GM18498 (cell line): ENCODE measurements around the gene PDK3.

Experiments used
- ATAC-seq: cut with Tn5 transposase; IDR thresholded peaks from one replicate; pipeline ENCODE4 v1.9.1; 2021; ENCODE audit warnings: mild to moderate bottlenecking, moderate library complexity; ENCODE audit not compliant: unreplicated experiment

PDK3 gene

DNA sequence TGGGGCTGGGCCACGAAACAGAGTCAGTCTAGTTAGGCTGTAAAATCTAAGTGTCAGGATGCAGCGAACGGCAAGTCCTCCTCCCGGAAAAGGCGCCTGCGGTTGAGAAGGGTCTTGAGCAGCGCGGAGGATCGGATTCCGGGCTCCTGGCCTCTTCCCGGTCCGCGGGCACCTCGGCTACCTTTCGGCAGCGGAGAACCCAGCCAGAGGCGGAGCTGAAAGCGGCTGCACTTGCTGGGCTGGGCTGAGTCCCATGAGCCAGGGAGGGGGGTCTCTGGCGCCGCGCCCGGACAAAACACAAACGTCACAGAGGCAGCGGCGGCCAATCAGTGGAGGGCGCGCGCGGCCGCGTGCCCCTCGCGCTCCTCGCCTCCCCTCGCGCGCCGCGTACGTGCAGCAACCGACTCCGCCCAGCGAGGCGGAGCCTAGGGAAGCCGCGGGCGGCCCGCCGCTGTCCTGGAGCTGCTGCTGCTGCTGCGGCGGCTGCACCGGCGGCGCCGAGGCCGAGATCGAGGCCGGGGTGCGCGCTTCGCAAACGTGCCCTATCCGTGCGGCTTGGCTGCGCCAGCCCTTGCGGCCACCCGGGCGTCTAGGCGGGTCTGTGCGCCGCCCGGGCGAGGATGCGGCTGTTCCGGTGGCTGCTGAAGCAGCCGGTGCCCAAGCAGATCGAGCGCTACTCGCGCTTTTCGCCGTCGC, at the start of gene PDK3:
TSS of gene PDK3 (plus strand) at position 451 of the 696 bp plus-strand sequence. CDS start at position 621, 170 bp downstream.
- ATAC-seq: peak; percentile 97

- no peak for ATAC-seq
Measured at GRCh38 chrX:24415921-24416320, 49.2 kb upstream of the PDK3 start.

DNA sequence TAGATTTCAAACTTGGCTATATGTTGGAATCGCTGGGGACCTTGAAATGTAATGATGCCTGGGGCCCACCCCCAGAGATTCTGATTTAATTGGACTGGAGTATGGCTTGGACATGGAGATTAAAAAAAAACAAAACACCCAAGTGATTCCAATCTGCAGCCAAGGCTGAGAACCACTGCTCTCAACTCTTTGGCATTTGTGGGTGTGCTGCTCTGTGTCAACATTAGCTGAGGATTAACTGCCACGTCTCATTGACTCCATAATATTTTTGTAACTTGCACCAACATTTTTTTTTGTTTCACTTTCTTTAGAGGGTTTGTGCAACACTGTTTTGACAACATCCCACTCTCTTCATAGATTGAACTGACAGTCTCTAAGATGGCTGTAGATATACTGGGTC, 41.1 kb upstream of the PDK3 start:
- ATAC-seq: no peak

- no peak for ATAC-seq
Measured at GRCh38 chrX:24424948-24425347, 40.1 kb upstream of the PDK3 start.

DNA sequence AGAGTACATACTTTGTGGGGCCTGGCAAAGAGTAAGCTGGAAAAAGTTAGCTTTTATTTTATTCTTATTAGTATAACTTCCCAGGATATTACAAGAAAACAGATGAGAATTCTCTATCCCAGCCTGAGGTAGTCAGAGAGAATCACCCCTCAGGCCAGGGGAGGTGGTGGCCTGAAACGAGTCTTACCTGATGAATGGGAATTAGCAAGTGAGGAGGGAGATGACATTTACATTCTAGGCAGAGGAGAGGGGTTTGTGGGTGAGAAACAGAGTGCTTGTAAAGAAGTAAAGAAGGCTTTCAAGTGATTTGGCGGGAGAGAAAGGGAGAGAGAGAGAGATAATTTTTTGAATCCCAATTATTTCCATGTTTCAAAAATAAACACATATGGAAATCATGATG, 39.3 kb upstream of the PDK3 start:
- ATAC-seq: no peak

GRCh38 chrX:24426340-24426913, 38.7 kb upstream of the PDK3 start:
- no peak for ATAC-seq

- no peak for ATAC-seq
Measured at GRCh38 chrX:24426921-24427746, 38.0 kb upstream of the PDK3 start.

DNA sequence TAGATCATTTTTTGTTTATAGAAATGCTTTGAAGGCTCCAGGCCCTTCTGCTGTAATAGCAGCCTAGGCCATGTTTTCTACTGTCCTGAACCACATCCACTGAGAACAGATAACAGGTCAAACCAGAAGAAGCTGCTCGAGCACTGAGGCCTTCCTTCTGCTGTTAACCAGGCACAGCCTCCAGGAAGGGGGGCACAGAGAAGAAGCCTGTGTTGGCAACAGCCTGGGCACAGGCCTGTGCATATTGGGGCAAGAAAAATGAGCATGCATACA, 37.4 kb upstream of the PDK3 start:
- no peak for ATAC-seq

DNA sequence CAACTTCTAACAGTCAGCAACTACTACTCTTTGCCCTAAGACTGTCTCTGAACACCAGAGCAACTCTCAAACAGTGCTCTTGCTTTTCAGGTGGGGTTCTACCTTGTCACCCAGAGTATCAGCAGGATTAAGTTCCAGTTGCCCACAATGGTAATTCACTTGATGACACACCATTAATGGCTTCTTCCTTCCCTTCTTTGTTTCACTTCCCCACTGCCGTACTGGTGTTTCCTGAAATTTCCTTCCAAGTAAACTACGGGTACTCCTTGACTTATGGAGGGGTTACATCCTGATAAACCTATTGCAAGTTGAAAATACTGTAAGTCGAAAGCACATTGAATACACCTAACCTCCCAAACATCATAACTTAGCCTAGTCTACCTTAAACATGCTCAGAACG, 36.6 kb upstream of the PDK3 start:
- ATAC-seq: no peak

GRCh38 chrX:24435060-24435459, 30.0 kb upstream of the PDK3 start:
- ATAC-seq: no peak

GRCh38 chrX:24443918-24444317, 21.2 kb upstream of the PDK3 start:
- ATAC-seq: no peak

DNA sequence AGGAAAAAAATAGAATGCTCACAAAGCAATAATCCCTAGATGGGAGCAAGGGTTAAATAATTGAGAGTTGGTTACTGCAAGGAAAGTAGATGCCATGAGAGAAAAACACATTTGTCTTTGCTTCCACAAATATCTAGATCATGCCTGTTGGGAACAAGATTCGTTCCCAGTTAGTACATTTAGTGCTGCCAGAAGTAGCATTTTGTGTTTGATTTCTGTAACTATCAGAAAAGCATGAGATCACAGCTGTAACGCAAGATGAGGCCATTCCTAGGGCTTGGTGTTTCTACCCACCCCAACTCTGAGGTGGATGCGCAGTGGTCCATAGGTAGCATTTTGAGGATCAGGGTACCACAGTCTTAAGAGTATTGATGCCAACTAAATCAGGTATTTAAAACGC, 20.4 kb upstream of the PDK3 start:
- no peak for ATAC-seq

DNA sequence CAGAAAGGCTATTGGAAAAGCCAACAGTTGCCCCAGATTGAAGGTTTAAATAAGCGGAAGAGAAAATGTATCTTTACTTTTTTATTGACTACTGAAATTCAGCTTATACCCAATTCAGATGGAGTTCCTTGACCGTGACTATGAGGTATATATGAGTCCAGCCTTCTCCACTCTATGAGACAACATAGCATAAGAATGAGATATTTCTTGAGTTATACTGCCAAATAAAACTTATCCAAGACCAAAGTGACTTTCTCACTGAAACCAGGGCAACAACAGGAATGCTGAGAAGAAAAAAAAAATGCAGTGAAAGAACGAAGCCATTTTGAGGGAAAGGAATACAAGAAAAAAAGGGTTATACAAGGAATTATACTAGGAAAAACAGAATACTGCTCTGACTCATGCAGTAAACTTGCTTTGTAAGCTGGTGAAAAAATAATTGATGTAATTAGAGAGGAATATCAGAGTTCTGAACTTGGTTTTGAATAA, 16.3 kb upstream of the PDK3 start:
- no peak for ATAC-seq

- ATAC-seq: no peak
Measured at GRCh38 chrX:24463077-24463476, 2.0 kb upstream of the PDK3 start.

DNA sequence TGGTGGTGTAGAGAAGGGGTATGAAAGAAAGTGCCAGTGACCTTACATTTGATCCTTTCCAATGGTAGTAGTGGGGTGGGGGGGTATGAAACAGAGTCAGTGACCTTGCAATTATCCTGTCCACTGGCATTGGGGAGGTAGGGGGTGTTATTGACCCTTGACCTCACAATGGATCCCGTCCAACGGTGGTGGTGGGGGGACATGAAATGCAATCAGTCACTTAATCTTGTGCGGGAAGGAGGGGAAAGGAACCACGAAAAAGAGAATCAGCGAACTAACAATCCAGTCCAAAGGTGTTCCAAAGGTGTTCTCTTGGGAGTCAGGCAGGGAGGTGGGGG, 619 bp upstream of the PDK3 start:
- ATAC-seq: no peak

- peak; percentile 19 for ATAC-seq
Measured at GRCh38 chrX:24465532-24465865, 413 bp downstream of the PDK3 start.

DNA sequence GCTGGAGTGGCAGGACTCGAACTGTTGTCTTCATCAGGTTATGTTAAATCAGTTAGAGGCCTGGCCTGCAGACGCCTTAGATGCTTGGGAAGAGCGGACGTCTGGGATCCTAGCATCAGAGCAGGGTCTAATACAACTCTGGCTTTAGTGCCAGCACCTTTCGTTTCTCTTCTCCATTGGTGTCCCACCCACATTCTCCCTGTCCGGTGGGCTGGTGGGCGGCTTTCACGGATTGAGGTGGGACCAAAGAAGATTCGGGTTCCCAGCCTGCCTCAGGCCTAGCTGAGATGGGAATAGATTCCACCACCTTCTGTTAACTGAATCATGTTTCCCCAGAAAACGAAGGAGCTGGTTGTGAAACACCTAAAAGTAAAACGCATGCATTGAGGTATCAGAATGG, 939 bp downstream of the PDK3 start:
- ATAC-seq: no peak

DNA sequence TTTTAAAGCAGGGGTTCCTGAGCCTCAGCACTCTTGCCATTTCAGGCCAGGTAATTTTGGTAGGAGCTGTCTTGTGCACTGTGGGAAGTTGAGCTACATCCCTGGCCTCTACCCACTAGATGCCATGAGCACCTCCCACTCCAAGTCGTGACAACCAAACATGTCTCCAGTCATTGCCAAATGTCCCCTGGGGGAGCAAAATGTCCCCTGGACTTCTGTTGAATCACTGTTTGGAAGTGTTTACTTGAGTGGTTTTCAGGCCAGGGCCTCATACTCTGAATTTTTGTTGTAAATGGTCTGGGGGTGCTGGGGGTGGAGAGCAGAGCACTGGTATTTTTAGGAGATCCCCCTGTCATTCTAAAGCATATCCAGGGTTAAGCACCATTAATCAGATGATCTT, 3.2 kb downstream of the PDK3 start:
- ATAC-seq: no peak

GRCh38 chrX:24471808-24472207, 6.7 kb downstream of the PDK3 start:
- no peak for ATAC-seq

GRCh38 chrX:24475480-24475879, 10.4 kb downstream of the PDK3 start:
- ATAC-seq: no peak

GRCh38 chrX:24478509-24478908, 13.4 kb downstream of the PDK3 start:
- no peak for ATAC-seq

- peak; percentile 93 for ATAC-seq
Measured at GRCh38 chrX:24479924-24480323, 14.8 kb downstream of the PDK3 start.
